GM19372 (cell line): ENCODE results near the gene DEFB116.
"Not testable (repeated sequence)": the region's sequence is repeated elsewhere in the genome, so short reads cannot be mapped to it uniquely, and the experiment has no call there.

Experiments used
- ATAC-seq: cut with Tn5 transposase; IDR thresholded peaks from one replicate; pipeline ENCODE4 v1.9.1; 2021; ENCODE audit warnings: mild to moderate bottlenecking, low read depth, moderate library complexity; ENCODE audit not compliant: unreplicated experiment

Gene DEFB116, protein sequence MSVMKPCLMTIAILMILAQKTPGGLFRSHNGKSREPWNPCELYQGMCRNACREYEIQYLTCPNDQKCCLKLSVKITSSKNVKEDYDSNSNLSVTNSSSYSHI

DNA sequence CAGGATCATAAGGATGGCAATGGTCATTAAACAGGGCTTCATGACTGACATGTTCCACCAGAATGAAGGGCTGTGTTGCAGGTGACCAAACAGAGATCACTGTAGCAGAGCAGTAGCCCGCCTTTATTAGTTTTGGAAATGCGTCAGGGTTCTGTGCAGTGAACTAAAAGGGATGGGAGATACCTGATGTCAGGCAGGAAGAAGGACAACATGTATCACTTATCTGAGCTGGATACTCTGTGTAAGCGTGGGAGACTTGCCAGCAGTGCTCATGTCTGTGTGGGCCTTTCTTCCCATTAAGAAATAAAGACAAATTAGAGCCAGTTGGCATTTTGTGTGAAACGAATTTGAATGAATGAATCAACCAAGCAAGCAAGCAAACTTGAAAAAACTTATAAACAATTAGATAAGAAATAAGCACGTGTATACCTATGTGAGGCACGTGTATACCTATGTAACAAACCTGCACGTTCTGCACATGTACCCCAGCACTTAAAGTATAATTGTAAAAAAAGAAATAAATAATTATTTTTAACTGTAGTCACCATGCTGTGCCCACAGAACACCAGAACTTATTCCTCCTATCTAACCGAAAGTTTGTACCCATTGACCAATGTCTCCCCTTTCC lies at the start of gene DEFB116:
Gene DEFB116, minus strand, starts transcription at position 51 of the 628 bp plus-strand sequence. Its CDS starts 0 bp downstream, at position 51.
- ATAC-seq = no peak

DNA sequence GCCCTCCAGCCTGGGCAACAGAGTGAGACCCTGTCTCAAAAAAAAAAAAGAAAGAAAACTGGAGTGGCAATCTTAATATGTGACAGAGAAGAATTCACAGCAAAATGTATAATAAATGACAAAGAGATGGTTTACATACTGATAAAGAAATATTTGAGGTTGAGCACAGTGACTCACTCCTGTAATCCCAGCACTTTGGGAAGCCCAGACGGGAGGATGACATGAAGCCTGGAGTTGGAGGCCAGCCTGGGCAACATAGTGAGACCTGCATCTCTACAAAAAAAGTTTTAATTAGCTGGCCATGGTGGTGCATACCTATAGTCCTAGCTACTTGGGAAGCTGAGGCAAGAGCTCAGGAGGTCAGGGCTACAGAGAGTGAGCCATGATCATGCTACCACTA lies 47.6 kb upstream of the DEFB116 start:
- ATAC-seq = no peak

DNA sequence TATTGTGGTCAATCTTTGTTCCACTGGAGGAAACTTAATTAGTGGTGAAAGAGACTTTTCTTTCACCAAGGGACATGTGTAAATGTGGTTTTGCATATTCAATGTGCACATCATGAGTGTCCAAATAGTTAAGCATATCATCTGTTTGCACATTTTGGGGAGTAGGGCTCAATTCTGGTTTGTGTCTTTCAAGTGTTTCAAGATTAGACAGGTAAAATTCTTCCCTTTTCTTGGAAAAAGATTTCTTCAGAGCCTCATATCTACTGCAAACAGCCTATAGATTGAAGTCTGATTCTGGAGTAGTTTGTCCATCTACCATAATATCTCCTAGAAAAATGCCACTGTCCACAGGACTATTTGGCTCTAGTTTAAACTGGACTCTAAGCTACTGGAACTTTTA lies 33.1 kb upstream of the DEFB116 start:
- ATAC-seq = no peak

DNA sequence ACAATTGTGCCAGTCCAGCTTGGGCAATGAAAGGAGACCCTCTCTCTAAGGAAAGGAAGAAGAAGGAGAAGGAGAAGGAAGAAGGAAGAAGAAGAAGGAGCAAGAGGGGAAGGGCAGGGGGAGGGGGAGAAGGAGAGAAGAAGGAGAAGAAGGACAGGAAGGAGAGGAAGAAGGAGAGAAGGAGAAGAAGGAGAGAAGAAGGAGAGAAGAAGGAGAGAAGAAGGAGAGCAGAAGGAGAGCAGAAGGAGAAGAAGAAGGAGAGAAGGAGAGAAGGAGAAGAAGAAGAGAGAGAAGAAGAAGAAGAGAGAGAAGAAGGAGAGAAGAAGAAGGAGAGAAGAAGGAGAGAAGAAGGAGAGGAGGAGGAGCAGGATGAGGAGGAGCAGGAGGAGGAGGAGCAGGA lies 22.5 kb upstream of the DEFB116 start:
- ATAC-seq = no peak

DNA sequence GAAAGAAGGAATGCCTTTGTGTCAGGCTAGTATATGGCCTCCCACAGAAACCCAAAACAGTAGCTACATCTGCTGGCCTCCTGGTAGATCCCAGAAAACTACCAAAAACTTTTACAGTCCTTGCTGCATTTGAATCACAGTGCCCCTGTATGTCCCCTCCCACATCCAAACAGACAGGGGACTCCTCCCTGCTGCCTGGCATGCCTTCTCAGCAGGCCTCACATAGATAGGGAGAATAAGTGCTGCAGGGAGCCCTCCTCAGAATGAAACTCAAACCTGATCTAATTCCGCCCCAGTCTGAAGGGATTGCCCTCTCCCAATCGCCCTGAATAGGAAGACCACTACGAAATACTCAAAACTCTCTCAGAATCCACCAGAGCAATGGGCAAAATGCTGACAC lies 14.1 kb upstream of the DEFB116 start:
- ATAC-seq = no peak

DNA sequence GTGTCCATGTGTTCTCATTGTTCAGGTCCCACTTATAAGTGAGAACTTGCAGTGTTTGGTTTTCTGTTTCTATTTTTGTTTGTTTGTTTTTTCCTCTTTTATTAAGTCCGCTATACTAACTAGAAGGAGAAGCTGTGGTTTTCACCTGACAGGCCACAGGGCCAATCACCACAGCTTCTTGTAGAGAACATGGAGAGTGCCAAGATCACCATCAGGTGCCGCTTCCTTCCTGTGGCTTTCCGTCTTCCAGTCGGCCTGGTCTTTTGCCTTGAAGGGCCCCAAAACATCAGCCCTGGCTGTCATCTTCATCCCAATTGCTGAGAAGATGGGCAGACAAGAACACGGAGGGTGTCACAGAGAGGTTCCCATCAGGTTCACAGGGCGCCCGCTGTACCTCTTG lies 23.4 kb downstream of the DEFB116 start:
- ATAC-seq = not testable (repeated sequence)

DNA sequence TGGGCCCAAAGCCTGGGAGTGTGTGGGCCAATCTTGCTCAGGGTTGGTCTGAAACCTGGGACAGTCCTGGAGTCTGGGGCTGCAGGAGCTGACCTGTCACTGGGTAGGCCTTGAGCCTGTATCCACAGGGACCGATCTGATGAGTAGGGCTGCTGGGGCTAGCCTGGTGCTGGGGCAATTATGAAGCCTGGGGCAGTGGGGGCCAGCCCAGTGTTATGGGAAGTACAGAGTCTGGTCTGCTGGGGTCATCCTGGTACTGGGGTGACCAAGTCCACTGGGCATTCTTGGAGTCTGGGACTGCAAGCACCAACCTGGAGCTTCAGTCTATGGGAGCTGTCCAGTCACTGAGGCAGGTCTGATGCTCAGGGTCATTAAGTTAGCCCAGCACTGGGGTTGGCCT lies 30.2 kb downstream of the DEFB116 start:
- no peak for ATAC-seq

DNA sequence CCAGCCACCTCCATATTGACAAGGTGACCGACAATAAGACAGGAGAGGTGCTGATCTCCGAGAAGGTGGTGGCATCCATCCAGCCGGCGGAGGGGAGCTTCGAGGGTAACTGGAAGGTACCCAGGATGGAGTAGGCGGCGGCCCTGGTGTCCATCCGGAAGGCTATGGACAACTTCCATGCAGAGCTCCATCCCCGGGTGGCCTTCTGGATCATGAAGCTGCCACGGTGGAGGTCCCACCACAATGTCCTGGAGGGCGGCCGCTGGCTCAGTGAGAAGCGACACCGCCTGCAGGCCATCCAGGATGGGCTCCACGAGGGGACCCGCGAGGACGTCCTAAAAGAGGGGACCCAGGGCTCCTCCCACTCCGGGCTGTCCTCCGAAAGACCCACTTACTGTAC lies 33.9 kb downstream of the DEFB116 start:
- no peak for ATAC-seq

DNA sequence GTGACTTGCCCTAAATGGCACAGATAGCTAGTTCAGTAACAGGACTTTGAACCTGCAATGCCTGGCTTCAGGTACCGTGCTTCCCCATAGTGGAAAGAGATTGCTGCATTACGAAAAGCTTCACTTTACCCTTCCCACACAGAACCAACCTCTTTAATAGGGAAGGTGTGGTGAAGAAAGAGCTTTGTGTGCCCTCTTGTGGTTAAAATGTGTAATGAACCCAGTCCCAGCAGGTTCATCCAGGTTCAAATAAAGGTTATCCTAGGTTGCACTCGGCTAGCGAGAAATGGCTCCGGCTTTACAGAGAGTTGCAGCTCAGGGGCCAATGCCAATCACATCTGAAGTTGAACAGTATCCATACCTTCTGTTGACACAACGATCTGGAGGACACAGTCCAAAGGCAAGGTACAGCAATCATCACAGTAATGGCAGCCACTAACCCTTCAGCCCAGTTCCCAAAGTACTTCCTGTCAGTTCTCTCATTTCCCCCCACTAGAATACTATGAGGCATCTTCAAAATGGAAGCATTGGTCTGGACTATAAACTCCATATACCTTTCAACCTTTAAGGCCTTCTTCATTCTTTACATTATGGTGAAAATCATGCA lies 48.0 kb downstream of the DEFB116 start:
- ATAC-seq = no peak

DNA sequence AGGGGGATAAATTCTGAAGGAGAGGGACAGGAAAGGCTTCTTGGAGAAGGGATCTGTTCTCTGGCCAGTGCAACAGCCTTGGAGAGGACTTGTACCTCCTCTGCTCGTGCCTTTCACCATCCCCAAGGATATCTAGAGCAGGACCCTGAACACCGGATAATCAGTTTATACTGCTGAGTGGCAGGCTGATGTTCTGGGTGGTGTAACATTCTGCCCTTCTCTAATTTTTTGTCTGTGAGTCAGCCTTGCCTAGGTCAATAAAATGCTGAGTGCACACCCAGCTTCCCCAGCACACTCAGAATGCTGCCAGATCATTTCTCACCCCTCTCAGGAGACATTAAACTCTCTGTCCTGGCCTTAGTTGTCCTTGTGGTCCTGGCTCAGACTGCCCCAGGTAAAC lies 51.0 kb downstream of the DEFB116 start, which contains the start of gene DEFB115:
Gene DEFB115, plus strand, starts transcription at position 301 of the 400 bp plus-strand sequence. Its CDS starts 0 bp downstream, at position 301.
- no peak for ATAC-seq

DNA sequence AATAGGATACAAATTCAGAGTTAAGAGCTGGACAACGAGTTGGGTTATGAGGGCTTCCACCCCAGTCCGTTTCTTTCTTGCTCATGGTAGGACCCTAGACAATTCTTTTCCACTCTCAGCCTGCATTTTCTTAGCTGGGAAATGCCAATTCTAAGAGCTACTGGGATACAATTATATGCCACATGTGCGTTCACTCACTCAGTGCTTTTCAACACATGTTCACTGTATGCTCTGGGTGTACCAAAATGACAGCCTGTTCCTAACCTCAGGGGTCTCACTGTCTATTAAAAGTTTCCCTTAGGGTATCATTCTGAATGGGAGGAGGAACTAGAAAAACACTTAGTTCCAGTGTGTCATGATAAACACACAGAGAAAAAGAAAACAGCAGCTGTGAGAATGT lies 51.4 kb downstream of the DEFB116 start:
- ATAC-seq = no peak
